CD1c-positive myeloid dendritic cell (primary cell): ENCODE data around the gene IDH3B.

Experiments used
- DNase-seq: peaks from one replicate; pipeline ENCODE4 v3.0.0-alpha.2; 2016; ENCODE audit errors: extremely low spot score

IDH3B gene

DNA sequence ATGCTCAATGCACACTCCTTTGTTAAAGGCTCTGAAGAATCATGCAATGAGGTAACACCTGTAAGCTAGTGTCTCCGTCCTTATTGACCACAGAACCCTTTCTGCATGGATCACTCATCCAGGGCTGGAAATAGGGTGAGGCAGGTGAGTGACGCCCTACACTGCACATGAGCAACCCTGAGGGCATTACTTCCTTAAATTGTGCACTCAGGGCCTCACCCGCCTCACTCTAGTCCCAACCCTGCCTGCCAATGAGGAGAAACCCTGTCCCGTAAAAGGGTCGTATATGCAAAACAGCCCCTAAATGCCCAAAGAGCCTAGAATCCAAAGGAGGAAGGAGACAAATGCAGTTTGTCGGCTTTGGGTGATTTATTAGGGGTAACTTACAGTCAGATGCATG is 45.2 kb downstream of the IDH3B start:
- DNase-seq = no peak

- no peak for DNase-seq
Measured at GRCh38 chr20:2617099-2617714, 46.8 kb downstream of the IDH3B start.

DNA sequence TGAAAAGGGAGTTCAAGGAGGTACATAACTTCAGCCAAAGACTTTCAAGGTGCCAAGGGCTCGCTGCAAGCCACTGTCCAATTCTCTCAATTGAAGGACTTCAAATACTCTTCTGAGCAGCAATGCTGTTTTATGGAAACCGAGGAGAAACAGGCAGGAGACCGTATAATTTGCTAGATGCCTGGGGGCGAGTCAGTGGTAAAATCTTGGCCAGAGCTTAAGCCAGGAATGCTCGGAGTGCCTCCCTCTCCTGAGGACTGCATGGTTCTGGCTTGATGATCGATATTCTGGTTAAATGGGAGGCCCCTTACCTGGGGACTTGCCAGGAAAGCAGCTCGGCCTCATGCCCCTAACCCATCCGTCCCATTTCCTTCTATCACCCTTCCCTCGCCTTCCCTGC is 47.4 kb downstream of the IDH3B start:
- no peak for DNase-seq

DNA sequence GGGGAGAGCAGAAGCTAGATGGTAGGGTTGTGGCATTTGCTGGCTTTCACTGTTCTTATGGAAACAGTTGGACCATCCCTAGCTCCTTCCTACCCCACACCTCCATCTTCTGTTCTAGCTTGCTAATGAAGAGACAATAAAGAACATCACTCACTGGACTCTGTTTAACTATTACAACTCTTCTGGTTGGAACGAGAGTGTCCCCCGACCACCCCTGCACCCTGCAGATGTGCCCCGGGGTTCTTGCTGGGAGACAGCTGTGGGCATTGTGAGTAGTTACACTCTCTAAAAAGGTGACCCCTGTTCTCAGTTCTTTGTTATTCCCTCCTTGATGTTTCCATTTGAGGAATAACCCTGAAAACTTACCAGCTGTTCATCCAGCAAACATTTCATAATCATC is 51.9 kb downstream of the IDH3B start:
- DNase-seq = no peak

GRCh38 chr20:2610941-2611720 is 52.9 kb downstream of the IDH3B start:
- DNase-seq = no peak

DNA sequence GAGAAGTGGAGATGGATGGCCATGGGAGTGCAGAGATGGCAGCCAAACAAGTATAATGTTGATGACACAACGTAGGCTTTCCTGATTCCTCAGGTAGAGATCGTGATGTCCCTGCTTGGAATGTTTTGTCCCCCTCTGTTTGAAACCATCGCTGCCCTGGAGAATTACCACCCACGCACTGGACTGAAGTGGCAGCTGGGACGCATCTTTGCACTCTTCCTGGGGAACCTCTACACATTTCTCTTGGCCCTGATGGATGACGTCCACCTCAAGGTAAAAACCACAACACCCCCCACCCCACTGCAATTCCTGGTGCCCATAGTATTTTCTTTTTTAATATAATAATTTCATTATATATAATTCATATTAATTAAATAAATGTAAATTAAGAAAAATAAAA is 53.7 kb downstream of the IDH3B start:
- no peak for DNase-seq
